Measurements from ENCODE around the gene VGLL4.

- TF ChIP-seq POLR2A (IDR thresholded peaks at IDR 0.05), result no peak
- no peak for TF ChIP-seq CTCF (IDR thresholded peaks at IDR 0.05)
Observed at GRCh38 chr3:11605398-11605797, 38.3 kb downstream of the VGLL4 start.

All from lower leg skin (tissue), 3 donors.